NB4 (cell line): Measurements from ENCODE around the gene MRPL54.

Experiments
- MYC ChIP-seq: IDR thresholded peaks from 2 replicates; pipeline ENCODE4 v1.6.1; 2011; ENCODE audit warnings: low read depth, low read length
- POLR2A ChIP-seq: IDR thresholded peaks from 2 replicates; pipeline ENCODE4 v1.6.1; 2011; ENCODE audit warnings: mild to moderate bottlenecking; ENCODE audit not compliant: insufficient read length; ENCODE audit errors: extremely low read depth
- TF ChIP-seq, protein P1 (sequence below): IDR thresholded peaks from 2 replicates; pipeline ENCODE4 v1.6.1; 2011; ENCODE audit warnings: low read depth, low read length
- TF ChIP-seq, protein P2 (sequence below): IDR thresholded peaks from one replicate; pipeline ENCODE4 v1.5.1; 2012; ENCODE audit warnings: low read depth, low read length

DNA sequence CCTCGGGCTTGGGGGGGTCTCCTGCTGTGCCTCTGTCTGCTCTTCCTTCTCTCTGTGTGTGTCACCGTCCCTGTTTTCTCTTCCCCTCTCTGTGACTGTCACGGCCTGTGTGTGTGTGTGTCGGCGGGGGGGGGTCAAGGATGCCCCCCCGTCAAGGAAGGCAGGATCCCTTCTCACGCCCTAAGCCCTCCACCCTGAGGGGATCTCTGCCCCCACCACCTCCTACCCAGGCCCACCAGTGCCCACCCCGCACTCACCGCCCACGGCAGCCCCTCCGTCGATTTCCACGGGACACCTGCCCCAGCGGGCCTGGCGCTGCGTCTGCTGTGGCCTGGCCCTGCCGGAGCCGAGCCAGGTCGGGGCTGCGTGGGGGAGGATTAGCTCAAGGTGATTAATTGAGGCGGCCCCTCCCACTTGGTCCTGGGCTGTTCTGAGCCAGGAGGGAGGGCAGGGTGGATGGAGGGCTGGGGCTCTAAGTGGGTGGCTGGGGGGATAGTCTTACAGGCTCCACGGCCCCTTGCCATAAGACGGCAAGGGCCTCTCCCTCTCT lies 9.5 kb downstream of the MRPL54 start, which contains the start of gene RAX2:
- TF ChIP-seq, protein P1, sequence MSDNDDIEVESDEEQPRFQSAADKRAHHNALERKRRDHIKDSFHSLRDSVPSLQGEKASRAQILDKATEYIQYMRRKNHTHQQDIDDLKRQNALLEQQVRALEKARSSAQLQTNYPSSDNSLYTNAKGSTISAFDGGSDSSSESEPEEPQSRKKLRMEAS = no peak
- TF ChIP-seq, protein P2, sequence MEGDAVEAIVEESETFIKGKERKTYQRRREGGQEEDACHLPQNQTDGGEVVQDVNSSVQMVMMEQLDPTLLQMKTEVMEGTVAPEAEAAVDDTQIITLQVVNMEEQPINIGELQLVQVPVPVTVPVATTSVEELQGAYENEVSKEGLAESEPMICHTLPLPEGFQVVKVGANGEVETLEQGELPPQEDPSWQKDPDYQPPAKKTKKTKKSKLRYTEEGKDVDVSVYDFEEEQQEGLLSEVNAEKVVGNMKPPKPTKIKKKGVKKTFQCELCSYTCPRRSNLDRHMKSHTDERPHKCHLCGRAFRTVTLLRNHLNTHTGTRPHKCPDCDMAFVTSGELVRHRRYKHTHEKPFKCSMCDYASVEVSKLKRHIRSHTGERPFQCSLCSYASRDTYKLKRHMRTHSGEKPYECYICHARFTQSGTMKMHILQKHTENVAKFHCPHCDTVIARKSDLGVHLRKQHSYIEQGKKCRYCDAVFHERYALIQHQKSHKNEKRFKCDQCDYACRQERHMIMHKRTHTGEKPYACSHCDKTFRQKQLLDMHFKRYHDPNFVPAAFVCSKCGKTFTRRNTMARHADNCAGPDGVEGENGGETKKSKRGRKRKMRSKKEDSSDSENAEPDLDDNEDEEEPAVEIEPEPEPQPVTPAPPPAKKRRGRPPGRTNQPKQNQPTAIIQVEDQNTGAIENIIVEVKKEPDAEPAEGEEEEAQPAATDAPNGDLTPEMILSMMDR = no peak
- TF ChIP-seq POLR2A (no peak), MYC (no peak)
